T-helper 1 cell treated with Interleukin-12 subunit alpha and Interleukin-12 subunit beta and Interleukin-4 antibody, amounts not matched to agents 30 μg/mL and 1 μg/mL, for 36 hours (primary cell): ENCODE data around the gene ADAMTS13.
"Not testable (repeated sequence)": the region's sequence is repeated elsewhere in the genome, so short reads cannot be mapped to it uniquely, and the experiment has no call there.

ENCODE experiments used
- H3K27ac Mint-ChIP-seq: one replicate; pipeline ENCODE4 v1.8.0; 2021; ENCODE audit warnings: mild to moderate bottlenecking, mixed read lengths
- H3K27me3 Mint-ChIP-seq: one replicate; pipeline ENCODE4 v1.8.0; 2021; ENCODE audit warnings: low read depth, mixed read lengths
- H3K36me3 Mint-ChIP-seq: one replicate; pipeline ENCODE4 v1.8.0; 2021; ENCODE audit warnings: low read depth, mixed read lengths
- H3K4me1 Mint-ChIP-seq: one replicate; pipeline ENCODE4 v1.8.0; 2021; ENCODE audit warnings: low read depth, mixed read lengths
- H3K4me3 Mint-ChIP-seq: one replicate; pipeline ENCODE4 v1.8.0; 2021; ENCODE audit warnings: mild to moderate bottlenecking, moderate library complexity, mixed read lengths
- H3K9me3 Mint-ChIP-seq: one replicate; pipeline ENCODE4 v1.8.0; 2021; ENCODE audit warnings: mixed read lengths

ADAMTS13 gene

DNA sequence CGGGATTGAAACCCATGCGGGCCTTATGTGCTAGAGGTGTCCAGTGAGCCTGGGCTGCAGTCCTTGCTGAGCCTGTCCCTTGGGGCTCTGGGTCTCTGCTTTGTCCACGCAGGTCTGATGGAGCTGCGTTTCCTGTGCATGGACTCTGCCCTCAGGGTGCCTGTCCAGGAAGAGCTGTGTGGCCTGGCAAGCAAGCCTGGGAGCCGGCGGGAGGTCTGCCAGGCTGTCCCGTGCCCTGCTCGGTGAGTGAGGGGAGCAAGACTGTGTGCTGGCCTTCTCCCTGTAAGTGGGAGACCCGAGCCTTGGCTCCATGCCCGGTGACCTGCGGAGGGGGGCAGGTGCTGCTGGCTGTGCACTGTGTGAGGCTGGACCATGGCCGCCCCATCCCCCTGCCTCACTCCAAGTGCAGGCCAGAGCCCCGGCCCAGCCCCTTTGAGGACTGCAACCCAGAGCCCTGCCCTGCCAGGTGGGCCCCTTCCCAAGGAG lies 26.4 kb downstream of the ADAMTS13 start:
- no peaks in the 10 kb centered on the region for H3K36me3 Mint-ChIP-seq
- H3K9me3 Mint-ChIP-seq = no peaks in the 10 kb centered on the region
- H3K4me1 Mint-ChIP-seq = no peaks in the 10 kb centered on the region
- H3K4me3 Mint-ChIP-seq = no peak overlapping the region
- H3K27ac Mint-ChIP-seq = no peak overlapping the region
- H3K27me3 Mint-ChIP-seq = no peaks in the 10 kb centered on the region

DNA sequence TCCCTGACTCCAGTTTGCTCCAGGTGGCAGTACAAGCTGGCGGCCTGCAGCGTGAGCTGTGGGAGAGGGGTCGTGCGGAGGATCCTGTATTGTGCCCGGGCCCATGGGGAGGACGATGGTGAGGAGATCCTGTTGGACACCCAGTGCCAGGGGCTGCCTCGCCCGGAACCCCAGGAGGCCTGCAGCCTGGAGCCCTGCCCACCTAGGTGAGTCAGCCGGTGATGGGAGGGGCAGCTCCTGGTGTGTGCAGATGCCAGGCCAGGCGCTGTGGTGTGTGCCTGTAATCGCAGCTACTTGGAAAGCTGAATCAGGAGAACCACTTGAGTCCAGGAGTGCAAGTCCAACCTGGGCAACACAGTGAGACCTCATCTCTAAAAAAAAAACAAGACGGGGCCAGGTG lies 27.6 kb downstream of the ADAMTS13 start:
- no peaks in the 10 kb centered on the region for H3K27me3 Mint-ChIP-seq
- no peaks in the 10 kb centered on the region for H3K36me3 Mint-ChIP-seq
- no peaks in the 10 kb centered on the region for H3K9me3 Mint-ChIP-seq
- H3K27ac Mint-ChIP-seq = no peak overlapping the region
- no peaks in the 10 kb centered on the region for H3K4me1 Mint-ChIP-seq
- no peak overlapping the region for H3K4me3 Mint-ChIP-seq

DNA sequence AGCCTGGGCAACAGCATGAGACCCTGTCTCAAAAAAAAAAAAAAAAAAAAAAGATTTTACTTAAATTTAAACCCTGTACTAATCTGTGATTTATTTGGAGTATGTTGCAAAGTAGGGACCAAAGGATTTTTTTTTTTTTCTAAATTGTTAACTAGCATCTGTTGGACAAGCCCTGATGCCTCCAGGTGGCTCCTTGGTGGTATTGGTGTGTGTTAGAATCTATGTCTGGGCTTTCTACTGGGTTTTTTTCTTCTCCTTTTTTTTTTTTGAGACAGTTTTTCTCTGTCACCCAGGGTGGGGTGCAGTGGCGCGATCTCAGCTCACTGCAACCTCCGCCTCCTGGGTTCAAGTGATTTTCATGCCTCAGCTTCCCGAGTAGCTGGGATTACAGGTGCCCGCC lies 29.7 kb downstream of the ADAMTS13 start:
- H3K36me3 Mint-ChIP-seq, H3K4me1 Mint-ChIP-seq, H3K27me3 Mint-ChIP-seq, H3K9me3 Mint-ChIP-seq, H3K27ac Mint-ChIP-seq, H3K4me3 Mint-ChIP-seq: not testable (repeated sequence)

DNA sequence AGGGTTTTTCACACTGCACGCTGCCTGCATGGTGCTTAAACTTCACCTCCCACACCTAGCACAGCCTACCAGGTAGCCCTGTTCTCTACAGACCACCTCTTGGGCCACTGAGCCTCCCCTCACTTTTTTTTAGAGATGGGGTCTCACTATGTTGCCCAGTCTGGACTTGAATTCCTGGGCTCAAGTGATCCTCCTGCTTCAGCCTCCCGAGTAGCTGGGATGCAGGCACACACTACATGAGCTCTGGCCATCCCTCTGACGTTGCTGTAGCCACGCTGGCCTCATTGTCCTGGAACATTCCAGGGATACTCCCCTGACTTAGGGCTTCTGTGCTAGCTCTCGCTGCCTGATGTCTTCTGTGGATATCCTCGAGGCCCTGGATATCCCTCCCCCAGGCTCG lies 30.4 kb downstream of the ADAMTS13 start:
- no peaks in the 10 kb centered on the region for H3K4me1 Mint-ChIP-seq
- no peaks in the 10 kb centered on the region for H3K9me3 Mint-ChIP-seq
- H3K27ac Mint-ChIP-seq = no peak overlapping the region
- H3K4me3 Mint-ChIP-seq = no peak overlapping the region
- no peaks in the 10 kb centered on the region for H3K27me3 Mint-ChIP-seq
- no peaks in the 10 kb centered on the region for H3K36me3 Mint-ChIP-seq

DNA sequence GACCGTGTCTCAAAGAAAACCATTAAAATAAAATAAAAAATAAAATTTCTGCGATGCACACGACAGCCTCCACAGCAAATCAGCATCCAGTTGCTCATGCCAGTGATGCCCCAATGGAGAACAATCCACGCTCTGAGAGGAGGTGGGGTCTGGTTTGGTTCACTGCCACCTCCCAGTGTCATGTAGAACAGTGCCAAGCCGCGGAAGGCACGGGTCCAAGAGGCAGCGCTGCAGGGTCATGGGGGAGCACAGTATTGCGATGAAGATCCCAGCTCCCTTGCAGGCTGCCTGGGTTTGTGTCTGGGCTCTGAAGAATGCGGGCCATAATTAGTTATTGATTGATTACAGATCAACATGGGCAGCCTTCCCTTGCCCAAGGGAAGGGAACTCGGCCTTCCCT lies 31.5 kb downstream of the ADAMTS13 start:
- Mint-ChIP-seq H3K27me3 (no peaks in the 10 kb centered on the region), H3K4me3 (no peak overlapping the region), H3K4me1 (no peaks in the 10 kb centered on the region), H3K36me3 (no peaks in the 10 kb centered on the region), H3K27ac (no peak overlapping the region), H3K9me3 (no peaks in the 10 kb centered on the region)

DNA sequence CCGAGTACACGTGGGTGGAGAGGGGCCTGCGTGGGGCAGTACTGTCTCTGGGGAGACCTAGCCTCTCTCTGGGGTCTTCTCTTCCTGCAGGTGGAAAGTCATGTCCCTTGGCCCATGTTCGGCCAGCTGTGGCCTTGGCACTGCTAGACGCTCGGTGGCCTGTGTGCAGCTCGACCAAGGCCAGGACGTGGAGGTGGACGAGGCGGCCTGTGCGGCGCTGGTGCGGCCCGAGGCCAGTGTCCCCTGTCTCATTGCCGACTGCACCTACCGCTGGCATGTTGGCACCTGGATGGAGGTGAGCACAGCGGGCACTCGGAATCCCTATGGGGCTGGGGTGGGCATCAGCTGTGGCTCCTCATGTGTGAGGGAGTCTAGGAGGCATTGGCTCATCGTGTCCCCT lies 32.2 kb downstream of the ADAMTS13 start:
- Mint-ChIP-seq H3K4me1 (no peaks in the 10 kb centered on the region), H3K27me3 (no peaks in the 10 kb centered on the region), H3K4me3 (no peak overlapping the region), H3K36me3 (no peaks in the 10 kb centered on the region), H3K9me3 (no peaks in the 10 kb centered on the region), H3K27ac (no peak overlapping the region)

DNA sequence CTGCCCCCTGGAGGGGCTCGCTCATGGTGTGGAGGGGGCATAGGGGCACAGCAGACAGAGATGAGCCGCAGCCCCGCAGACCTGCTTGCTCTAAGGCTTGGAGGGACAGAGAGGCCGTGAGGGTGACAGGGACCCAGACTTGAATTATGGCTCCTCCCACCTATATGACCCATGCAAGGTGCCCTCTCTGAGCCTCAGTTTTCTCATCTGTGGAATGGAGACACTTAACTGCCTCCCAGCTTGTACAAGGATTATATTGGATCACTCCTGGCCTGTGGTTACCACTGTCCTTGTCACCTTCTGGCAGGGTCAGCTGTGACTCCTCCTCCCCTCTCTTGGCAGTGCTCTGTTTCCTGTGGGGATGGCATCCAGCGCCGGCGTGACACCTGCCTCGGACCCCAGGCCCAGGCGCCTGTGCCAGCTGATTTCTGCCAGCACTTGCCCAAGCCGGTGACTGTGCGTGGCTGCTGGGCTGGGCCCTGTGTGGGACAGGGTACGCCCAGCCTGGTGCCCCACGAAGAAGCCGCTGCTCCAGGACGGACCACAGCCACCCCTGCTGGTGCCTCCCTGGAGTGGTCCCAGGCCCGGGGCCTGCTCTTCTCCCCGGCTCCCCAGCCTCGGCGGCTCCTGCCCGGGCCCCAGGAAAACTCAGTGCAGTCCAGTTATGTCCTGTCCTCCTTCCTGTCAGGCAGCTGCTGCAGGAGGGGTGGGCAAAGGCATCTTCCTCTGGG lies 32.9 kb downstream of the ADAMTS13 start:
- H3K4me1 Mint-ChIP-seq = peaks cover 3% of the 10 kb centered on the region
- no peak overlapping the region for H3K4me3 Mint-ChIP-seq
- no peaks in the 10 kb centered on the region for H3K9me3 Mint-ChIP-seq
- H3K36me3 Mint-ChIP-seq = no peaks in the 10 kb centered on the region
- no peak overlapping the region for H3K27ac Mint-ChIP-seq
- no peaks in the 10 kb centered on the region for H3K27me3 Mint-ChIP-seq

DNA sequence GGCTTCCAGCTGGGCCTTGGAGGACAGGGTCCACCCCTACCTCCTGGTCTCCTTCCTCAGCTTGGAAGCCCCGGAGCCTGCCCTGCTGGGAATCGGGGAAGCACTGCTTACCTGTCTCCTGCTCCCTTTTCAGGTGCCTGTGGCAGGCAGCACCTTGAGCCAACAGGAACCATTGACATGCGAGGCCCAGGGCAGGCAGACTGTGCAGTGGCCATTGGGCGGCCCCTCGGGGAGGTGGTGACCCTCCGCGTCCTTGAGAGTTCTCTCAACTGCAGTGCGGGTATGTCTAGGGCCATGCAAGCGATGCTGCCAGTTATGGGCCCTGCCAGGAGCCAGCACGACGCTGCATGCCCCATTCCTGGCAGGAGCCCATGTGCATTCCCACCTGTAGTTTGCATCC lies 33.8 kb downstream of the ADAMTS13 start:
- Mint-ChIP-seq H3K4me3 (no peak overlapping the region), H3K4me1 (peaks cover 3% of the 10 kb centered on the region), H3K9me3 (no peaks in the 10 kb centered on the region), H3K27me3 (peaks cover 3% of the 10 kb centered on the region), H3K27ac (no peak overlapping the region), H3K36me3 (no peaks in the 10 kb centered on the region)

DNA sequence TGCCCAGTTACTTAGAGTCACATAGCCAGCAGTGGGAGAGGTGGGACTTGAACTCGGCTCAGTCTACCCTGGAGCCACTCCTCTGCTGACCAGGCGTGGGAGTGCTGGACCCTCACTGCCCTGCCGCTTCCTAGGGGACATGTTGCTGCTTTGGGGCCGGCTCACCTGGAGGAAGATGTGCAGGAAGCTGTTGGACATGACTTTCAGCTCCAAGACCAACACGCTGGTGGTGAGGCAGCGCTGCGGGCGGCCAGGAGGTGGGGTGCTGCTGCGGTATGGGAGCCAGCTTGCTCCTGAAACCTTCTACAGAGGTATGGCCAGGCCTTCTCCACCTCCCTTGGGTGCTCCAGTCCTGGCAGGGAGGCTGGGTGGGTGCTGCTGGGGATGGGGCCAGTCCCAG lies 34.2 kb downstream of the ADAMTS13 start:
- peaks cover 7% of the 10 kb centered on the region for H3K27me3 Mint-ChIP-seq
- H3K9me3 Mint-ChIP-seq = no peaks in the 10 kb centered on the region
- H3K36me3 Mint-ChIP-seq = no peaks in the 10 kb centered on the region
- peaks cover 3% of the 10 kb centered on the region for H3K4me1 Mint-ChIP-seq
- H3K4me3 Mint-ChIP-seq = no peak overlapping the region
- H3K27ac Mint-ChIP-seq = no peak overlapping the region

DNA sequence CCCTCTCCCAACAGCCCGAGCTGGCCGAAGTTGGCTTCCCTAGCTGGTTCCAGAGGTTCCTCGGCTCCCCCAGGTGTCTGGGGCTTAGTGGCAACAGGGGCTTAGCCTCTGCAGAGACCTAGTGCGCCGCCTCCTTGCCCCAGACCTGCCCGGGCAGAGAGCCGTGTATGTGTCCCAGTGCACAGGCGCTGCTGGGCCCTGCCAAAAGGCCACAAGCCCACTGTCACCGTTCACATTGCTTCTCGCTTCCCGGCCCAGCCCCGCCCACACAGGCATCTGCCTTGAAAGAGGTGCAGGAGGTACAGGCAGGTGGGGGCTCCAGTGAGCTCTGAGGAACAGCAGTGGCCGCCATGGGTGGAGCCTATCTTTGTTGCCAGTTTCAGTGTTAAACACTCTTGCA lies 35.1 kb downstream of the ADAMTS13 start:
- Mint-ChIP-seq H3K27ac (no peak overlapping the region), H3K4me3 (no peak overlapping the region), H3K4me1 (peaks cover 3% of the 10 kb centered on the region)

DNA sequence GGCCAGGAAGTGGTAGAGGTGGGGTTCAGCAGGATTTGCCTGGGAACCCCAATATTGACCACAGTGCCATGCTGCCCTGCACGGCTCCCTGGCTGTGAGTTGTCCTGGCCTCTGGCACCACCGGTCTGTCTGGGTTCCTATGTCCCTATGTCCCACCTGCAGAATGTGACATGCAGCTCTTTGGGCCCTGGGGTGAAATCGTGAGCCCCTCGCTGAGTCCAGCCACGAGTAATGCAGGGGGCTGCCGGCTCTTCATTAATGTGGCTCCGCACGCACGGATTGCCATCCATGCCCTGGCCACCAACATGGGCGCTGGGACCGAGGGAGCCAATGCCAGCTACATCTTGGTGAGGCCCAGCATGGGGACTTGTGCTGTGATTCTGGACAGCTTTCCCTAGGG lies 35.6 kb downstream of the ADAMTS13 start:
- peaks cover 3% of the 10 kb centered on the region for H3K4me1 Mint-ChIP-seq

More for the DNA sequence above, 35.1 kb downstream of the ADAMTS13 start:
- no peaks in the 10 kb centered on the region for H3K9me3 Mint-ChIP-seq
- H3K27me3 Mint-ChIP-seq = peaks cover 11% of the 10 kb centered on the region
- H3K36me3 Mint-ChIP-seq = no peaks in the 10 kb centered on the region

DNA sequence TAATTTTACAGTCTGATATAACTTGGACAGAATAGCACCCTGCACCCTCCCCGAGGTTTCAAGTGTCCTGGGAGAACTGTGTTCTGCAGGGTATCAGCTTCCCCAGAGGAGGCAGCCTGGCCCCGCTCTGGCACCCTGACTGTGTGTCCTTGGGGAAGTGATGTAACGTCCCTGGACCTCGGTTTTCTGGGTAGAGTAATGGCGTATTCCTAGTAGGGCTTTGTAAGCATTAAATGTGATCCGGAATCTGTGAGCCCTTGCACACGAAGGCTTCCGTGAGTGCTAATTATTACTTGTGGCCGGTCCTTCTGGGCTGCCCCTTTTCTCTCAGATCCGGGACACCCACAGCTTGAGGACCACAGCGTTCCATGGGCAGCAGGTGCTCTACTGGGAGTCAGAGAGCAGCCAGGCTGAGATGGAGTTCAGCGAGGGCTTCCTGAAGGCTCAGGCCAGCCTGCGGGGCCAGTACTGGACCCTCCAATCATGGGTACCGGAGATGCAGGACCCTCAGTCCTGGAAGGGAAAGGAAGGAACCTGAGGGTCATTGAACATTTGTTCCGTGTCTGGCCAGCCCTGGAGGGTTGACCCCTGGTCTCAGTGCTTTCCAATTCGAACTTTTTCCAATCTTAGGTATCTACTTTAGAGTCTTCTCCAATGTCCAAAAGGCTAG lies 36.6 kb downstream of the ADAMTS13 start:
- H3K27me3 Mint-ChIP-seq = peaks cover 11% of the 10 kb centered on the region
- peak overlapping the region; percentile 87 for H3K4me3 Mint-ChIP-seq
- no peak overlapping the region for H3K27ac Mint-ChIP-seq

More for the DNA sequence above, 35.6 kb downstream of the ADAMTS13 start:
- Mint-ChIP-seq H3K4me3 (no peak overlapping the region), H3K27ac (no peak overlapping the region), H3K27me3 (peaks cover 11% of the 10 kb centered on the region), H3K9me3 (no peaks in the 10 kb centered on the region), H3K36me3 (no peaks in the 10 kb centered on the region)

DNA sequence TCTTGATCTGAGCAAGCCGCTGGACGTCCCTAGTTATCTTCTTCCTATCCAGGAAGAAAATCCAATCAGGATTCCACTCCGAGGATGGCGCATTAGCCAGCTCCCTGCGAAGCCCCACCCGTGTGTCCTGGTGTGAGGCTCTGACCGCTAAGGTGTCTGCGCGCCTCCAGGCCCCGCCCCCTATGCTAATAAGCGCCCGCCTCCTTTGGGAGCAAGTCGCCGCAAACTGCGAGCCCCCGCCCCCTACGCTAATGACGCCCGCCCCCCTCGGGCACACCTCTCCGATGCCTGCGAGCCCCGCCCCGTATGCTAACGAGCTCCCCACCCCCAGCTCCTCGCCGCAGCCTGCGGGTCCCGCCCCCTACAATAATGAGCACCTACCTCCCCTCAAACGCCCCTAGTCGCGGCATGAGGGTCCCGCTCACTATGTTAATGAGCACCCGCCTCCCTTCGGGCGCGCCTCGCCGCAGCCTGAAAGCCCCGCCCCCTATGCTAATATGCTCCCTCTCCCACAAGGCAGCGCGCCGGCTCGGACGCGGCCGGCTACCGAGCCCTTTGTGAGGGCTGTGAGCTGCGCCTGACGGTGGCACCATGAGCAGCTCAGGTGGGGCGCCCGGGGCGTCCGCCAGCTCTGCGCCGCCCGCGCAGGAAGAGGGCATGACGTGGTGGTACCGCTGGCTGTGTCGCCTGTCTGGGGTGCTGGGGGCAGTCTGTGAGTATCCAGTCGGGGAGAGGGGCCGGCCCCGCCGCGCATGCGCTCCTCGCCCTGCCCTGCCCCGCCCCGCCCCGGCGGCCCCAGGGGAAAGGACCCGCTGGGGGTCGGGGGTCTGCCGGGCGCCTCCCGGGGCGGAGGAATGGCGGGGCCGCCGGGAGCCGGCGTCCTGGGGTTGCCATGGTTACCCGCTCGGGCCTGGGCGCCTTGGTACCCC lies 37.6 kb downstream of the ADAMTS13 start, which contains the start of gene CACFD1:
Gene CACFD1, plus strand, starts transcription at position 503 of the 929 bp plus-strand sequence. Its CDS starts 89 bp downstream, at position 592.
- no peaks in the 10 kb centered on the region for H3K36me3 Mint-ChIP-seq
- H3K27me3 Mint-ChIP-seq = peaks cover 11% of the 10 kb centered on the region
- H3K4me1 Mint-ChIP-seq = peaks cover 3% of the 10 kb centered on the region
- peak within 1 kb of the TSS; percentile 73 for H3K27ac Mint-ChIP-seq
- no peaks in the 10 kb centered on the region for H3K9me3 Mint-ChIP-seq
- peak within 1 kb of the TSS; percentile 87 for H3K4me3 Mint-ChIP-seq

More for the DNA sequence above, 36.6 kb downstream of the ADAMTS13 start:
- Mint-ChIP-seq H3K4me1 (peaks cover 3% of the 10 kb centered on the region), H3K9me3 (no peaks in the 10 kb centered on the region), H3K36me3 (no peaks in the 10 kb centered on the region)

DNA sequence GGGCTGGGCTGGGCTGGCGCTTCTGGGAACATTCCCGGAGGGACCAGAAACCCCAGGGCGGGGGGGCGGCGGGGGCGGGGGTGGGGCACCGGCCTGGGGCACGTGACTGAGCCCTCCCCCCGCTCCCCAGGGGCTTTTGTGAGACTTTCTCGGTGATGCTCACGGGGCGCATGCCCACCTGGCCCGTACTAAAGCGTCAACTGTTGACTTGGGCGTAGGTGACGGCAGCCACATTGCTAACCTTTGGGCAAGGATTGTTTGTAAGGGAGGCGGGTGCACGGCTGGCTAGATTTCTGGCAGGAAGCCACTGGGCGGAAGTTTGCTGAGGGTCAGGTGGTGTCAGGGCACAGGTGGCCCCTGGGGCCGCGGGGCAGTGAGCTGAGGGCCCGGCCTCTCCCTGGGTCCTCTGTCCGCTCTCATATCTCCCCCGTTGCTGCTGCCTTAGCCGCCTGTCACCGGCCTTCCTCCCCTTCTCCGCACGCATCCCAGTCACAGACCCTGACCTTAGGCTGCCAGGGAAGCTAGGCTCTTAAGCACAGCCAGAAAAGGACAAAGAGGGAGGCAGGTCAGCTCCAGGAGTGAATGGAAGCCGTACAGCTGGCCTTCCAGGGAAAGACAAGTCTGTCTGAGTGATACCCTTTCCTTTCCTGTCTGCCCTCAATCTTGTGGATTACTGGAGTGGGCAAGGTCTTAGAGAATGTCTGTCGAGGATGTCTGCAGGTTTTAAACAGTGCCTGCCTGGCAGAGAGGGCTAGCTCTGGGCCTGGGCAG lies 38.4 kb downstream of the ADAMTS13 start:
- Mint-ChIP-seq H3K4me1 (peaks cover 3% of the 10 kb centered on the region), H3K9me3 (no peaks in the 10 kb centered on the region), H3K4me3 (peak overlapping the region; percentile 63), H3K27me3 (peaks cover 11% of the 10 kb centered on the region), H3K36me3 (no peaks in the 10 kb centered on the region), H3K27ac (no peak overlapping the region)
